ENCODE data around the gene WFDC5. TPM values are rescaled to one million over a fixed set of nuclear protein-coding genes. Genes with fewer than 3 reads are reported as not detected.

Gene WFDC5
- total and polyA plus RNA-seq, 4 donors: not detected

DNA sequence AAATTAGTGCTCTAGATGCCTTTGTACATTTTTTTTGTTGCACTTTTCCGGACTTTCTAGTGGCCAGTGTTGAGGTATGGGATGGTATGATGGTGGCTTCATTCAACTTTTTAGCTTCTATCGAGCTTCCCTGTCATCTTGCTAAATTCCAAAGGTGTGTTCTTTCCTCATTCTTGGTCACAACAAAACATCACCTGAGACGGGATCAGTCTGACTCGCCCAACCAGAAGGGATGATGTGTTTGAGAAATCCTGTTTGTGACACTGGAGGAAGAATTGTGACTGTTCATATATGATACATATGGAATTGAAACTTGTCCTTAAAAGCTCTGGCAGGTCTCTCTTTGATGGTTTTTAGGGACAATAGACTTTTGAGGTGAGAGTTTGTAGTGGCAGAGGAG lies 47.9 kb downstream of the WFDC5 start:
- H3K27ac ChIP-seq (ENCODE audit: low read depth in 1 of 2, low read length in 2 of 2): no peak overlapping the region
- DNase-seq (ENCODE audit: low spot score): no peak
- H3K9me3 ChIP-seq (ENCODE audit: control insufficient read depth in 4 of 4, low read length in 3 of 4): no peaks in the 10 kb centered on the region
- no peaks in the 10 kb centered on the region for H3K27me3 ChIP-seq (ENCODE audit: control insufficient read depth in 4 of 4, insufficient read depth in 4 of 4, low read length in 3 of 4)
- H3K4me1 ChIP-seq (ENCODE audit: control insufficient read depth in 4 of 4, insufficient read depth in 4 of 4, low read length in 3 of 4): no peaks in the 10 kb centered on the region
- no peak for TF ChIP-seq TAF1 (conservative IDR thresholded peaks at IDR 0.05)
- TF ChIP-seq GABPA (IDR thresholded peaks at IDR 0.05 in 1 of 2, conservative IDR thresholded peaks at IDR 0.05 in 1 of 2): no peak
- no peaks in the 10 kb centered on the region for H3K36me3 ChIP-seq (ENCODE audit: control insufficient read depth in 4 of 4, insufficient read depth in 3 of 4, low read depth in 1 of 4, low read length in 3 of 4)
- H3K9ac ChIP-seq (ENCODE audit: low read depth in 1 of 2, low read length in 2 of 2): no peak overlapping the region
- H3K4me3 ChIP-seq (ENCODE audit: low read depth in 1 of 3, low read length in 3 of 3): no peak overlapping the region
- 98% methylated on average over 4 of the region's 4 CpGs for whole genome bisulfite sequencing

- Histone ChIP-seq H3K36me3 (ENCODE audit: control insufficient read depth in 4 of 4, insufficient read depth in 3 of 4, low read depth in 1 of 4, low read length in 3 of 4) (no peaks in the 10 kb centered on the region), H3K4me3 (ENCODE audit: low read depth in 1 of 3, low read length in 3 of 3) (no peak overlapping the region), H3K27ac (ENCODE audit: low read depth in 1 of 2, low read length in 2 of 2) (no peak overlapping the region), H3K9me3 (ENCODE audit: control insufficient read depth in 4 of 4, low read length in 3 of 4) (no peaks in the 10 kb centered on the region), H3K4me1 (ENCODE audit: control insufficient read depth in 4 of 4, insufficient read depth in 4 of 4, low read length in 3 of 4) (no peaks in the 10 kb centered on the region), H3K9ac (ENCODE audit: low read depth in 1 of 2, low read length in 2 of 2) (no peak overlapping the region), H3K27me3 (ENCODE audit: control insufficient read depth in 4 of 4, insufficient read depth in 4 of 4, low read length in 3 of 4) (no peaks in the 10 kb centered on the region)
- TF ChIP-seq SP1 (IDR thresholded peaks at IDR 0.05) (no peak), YY1 (IDR thresholded peaks at IDR 0.05) (no peak), ATF3 (IDR thresholded peaks at IDR 0.05) (no peak), HNF4G (IDR thresholded peaks at IDR 0.05) (no peak), TAF1 (conservative IDR thresholded peaks at IDR 0.05) (no peak), CTCF (IDR thresholded peaks at IDR 0.05; ENCODE audit: low read depth, low read length, missing input control) (no peak), FOXA2 (IDR thresholded peaks at IDR 0.05) (no peak), JUND (IDR thresholded peaks at IDR 0.05) (no peak), RXRA (IDR thresholded peaks at IDR 0.05) (no peak), HNF4A (conservative IDR thresholded peaks at IDR 0.05) (no peak), RAD21 (IDR thresholded peaks at IDR 0.05) (no peak), NR2F2 (IDR thresholded peaks at IDR 0.05) (no peak), EGR1 (IDR thresholded peaks at IDR 0.05; ENCODE audit: low read depth in 2 of 2) (no peak), GABPA (IDR thresholded peaks at IDR 0.05 in 1 of 2, conservative IDR thresholded peaks at IDR 0.05 in 1 of 2) (no peak)
- TF ChIP-seq, protein P1, sequence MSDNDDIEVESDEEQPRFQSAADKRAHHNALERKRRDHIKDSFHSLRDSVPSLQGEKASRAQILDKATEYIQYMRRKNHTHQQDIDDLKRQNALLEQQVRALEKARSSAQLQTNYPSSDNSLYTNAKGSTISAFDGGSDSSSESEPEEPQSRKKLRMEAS (IDR thresholded peaks at IDR 0.05): no peak
- TF ChIP-seq, protein P2, sequence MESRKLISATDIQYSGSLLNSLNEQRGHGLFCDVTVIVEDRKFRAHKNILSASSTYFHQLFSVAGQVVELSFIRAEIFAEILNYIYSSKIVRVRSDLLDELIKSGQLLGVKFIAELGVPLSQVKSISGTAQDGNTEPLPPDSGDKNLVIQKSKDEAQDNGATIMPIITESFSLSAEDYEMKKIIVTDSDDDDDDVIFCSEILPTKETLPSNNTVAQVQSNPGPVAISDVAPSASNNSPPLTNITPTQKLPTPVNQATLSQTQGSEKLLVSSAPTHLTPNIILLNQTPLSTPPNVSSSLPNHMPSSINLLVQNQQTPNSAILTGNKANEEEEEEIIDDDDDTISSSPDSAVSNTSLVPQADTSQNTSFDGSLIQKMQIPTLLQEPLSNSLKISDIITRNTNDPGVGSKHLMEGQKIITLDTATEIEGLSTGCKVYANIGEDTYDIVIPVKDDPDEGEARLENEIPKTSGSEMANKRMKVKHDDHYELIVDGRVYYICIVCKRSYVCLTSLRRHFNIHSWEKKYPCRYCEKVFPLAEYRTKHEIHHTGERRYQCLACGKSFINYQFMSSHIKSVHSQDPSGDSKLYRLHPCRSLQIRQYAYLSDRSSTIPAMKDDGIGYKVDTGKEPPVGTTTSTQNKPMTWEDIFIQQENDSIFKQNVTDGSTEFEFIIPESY (IDR thresholded peaks at IDR 0.05): no peak
- no peak for DNase-seq (ENCODE audit: low spot score)
- 93% methylated on average over 7 of the region's 7 CpGs for WGBS
Observed at GRCh38 chr20:45066372-45066771, 48.6 kb downstream of the WFDC5 start.

GRCh38 chr20:45064812-45065211 lies 50.2 kb downstream of the WFDC5 start:
- Histone ChIP-seq H3K27me3 (ENCODE audit: control insufficient read depth in 4 of 4, insufficient read depth in 4 of 4, low read length in 3 of 4) (no peaks in the 10 kb centered on the region), H3K4me1 (ENCODE audit: control insufficient read depth in 4 of 4, insufficient read depth in 4 of 4, low read length in 3 of 4) (no peaks in the 10 kb centered on the region), H3K27ac (ENCODE audit: low read depth in 1 of 2, low read length in 2 of 2) (no peak overlapping the region), H3K9ac (ENCODE audit: low read depth in 1 of 2, low read length in 2 of 2) (no peak overlapping the region), H3K9me3 (ENCODE audit: control insufficient read depth in 4 of 4, low read length in 3 of 4) (no peaks in the 10 kb centered on the region), H3K4me3 (ENCODE audit: low read depth in 1 of 3, low read length in 3 of 3) (no peak overlapping the region), H3K36me3 (ENCODE audit: control insufficient read depth in 4 of 4, insufficient read depth in 3 of 4, low read depth in 1 of 4, low read length in 3 of 4) (no peaks in the 10 kb centered on the region)
- no peak for DNase-seq (ENCODE audit: low spot score)
- TF ChIP-seq, protein P3, sequence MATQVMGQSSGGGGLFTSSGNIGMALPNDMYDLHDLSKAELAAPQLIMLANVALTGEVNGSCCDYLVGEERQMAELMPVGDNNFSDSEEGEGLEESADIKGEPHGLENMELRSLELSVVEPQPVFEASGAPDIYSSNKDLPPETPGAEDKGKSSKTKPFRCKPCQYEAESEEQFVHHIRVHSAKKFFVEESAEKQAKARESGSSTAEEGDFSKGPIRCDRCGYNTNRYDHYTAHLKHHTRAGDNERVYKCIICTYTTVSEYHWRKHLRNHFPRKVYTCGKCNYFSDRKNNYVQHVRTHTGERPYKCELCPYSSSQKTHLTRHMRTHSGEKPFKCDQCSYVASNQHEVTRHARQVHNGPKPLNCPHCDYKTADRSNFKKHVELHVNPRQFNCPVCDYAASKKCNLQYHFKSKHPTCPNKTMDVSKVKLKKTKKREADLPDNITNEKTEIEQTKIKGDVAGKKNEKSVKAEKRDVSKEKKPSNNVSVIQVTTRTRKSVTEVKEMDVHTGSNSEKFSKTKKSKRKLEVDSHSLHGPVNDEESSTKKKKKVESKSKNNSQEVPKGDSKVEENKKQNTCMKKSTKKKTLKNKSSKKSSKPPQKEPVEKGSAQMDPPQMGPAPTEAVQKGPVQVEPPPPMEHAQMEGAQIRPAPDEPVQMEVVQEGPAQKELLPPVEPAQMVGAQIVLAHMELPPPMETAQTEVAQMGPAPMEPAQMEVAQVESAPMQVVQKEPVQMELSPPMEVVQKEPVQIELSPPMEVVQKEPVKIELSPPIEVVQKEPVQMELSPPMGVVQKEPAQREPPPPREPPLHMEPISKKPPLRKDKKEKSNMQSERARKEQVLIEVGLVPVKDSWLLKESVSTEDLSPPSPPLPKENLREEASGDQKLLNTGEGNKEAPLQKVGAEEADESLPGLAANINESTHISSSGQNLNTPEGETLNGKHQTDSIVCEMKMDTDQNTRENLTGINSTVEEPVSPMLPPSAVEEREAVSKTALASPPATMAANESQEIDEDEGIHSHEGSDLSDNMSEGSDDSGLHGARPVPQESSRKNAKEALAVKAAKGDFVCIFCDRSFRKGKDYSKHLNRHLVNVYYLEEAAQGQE (IDR thresholded peaks at IDR 0.05): no peak
- TF ChIP-seq JUND (IDR thresholded peaks at IDR 0.05): no peak
- TF ChIP-seq, protein P2 (IDR thresholded peaks at IDR 0.05): no peak
- no peak for TF ChIP-seq HNF4A (conservative IDR thresholded peaks at IDR 0.05)
- TF ChIP-seq HNF4G (IDR thresholded peaks at IDR 0.05): no peak
